Renal pelvis (tissue), 4 donors: ENCODE measurements around the gene HDAC4. TPM values are rescaled to one million over a fixed set of nuclear protein-coding genes. Genes with fewer than 3 reads are reported as not detected.

ENCODE experiments used
- DNase-seq: peaks from one replicate; pipeline ENCODE4 v3.0.0-alpha.2; 2013
- polyA plus RNA-seq, 3 donors: library from polyadenylated mRNA; unstranded; fragments of 120-200 nt; gene quantifications; one replicate each; pipeline ENCODE4 v1.2.1, GENCODE V29; 2013; ENCODE audit not compliant: insufficient read length in 3 of 3

The HDAC4 gene
- polyA plus RNA-seq, 3 donors = 13.7 to 23.9 (median 14.0) TPM

DNA sequence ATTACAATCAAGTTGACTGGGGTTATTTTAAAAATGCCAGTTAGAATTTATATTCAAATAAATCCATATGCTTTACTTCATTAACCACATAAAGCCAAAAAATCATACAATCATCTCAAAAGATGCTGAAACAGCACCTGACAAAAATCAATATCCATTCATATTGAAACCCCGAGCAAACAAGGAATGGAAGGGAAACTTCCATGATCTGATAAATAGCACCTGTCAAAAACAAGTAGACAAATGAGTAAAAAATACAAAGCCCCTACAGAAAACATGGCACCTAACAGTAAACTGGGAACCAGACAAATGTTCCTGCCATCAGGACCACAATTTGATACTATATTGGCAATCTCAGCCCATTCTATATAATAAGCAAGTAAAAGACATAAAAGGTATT lies 227.5 kb downstream of the HDAC4 start:
- DNase-seq = no peak

DNA sequence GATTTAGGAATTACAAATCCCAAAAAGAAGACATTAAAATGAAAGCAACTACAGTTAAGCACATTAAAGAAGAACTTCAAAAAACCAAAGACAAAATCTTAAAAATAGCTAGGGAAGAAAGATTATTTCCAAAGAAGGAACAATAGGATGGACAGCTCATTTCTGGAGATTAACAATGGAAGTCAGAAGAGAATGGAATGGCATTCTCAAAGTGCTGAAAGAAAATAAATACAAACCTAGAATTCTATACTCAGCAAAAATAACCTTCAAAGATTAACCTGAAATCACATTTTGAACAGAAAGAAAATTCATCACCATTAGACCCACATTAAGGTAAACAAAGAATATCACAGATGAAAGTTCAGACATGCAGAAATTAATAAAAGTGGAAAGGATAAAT lies 229.2 kb downstream of the HDAC4 start:
- DNase-seq = no peak

DNA sequence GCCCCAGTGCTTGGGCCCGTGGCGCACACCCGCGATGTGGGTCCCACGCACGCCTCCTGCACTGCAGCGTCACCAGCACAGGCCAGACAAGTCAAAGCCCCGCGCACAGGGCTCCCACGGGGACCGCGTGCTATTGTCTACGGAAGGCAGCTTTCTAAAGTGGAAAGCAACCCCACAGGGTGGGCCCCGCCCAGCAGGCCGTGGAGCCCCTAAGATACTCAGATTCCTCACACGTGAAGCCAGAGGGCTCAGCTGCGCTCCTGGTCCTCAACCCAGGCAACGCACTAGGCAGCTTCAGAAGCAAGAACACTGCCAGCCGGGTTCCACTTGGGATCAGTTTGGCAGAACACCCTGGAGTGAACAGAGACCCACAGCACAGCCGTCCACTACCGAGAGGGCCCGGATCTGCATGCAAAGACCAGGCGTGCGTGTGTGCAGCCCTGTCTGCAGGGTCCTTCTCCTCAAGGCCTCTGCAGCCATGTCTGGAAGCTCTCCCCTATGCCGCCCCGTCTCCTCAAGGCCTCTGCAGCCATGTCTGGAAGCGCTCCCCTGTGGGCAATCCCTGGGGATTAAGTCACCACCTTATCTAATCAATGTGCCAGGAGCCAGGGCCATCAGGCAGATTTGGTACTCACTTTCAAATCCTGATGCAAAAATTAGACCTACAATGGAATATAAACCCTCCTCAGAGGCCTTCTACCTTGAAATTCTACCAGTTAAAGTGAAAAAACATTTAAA lies 231.3 kb downstream of the HDAC4 start:
- no peak for DNase-seq

DNA sequence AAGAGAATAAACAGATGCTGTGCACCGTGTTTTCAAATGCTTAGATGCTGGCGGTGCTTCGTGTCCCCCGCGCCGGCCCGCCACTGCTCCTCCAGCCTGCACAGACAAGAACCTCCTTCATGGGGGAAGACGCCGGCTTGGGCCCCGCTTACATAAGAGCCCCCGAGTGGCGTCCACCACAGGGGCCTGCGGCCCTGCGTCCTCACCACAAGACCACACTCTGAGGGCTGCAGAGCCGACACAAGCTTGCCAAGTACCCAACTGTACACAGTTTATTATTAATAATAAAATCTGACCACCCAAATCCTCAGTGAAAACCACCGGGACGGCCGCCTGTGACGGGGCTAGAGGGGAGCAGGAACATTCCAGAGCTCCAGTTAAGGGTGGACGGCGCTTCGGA lies 232.2 kb downstream of the HDAC4 start:
- DNase-seq = no peak

DNA sequence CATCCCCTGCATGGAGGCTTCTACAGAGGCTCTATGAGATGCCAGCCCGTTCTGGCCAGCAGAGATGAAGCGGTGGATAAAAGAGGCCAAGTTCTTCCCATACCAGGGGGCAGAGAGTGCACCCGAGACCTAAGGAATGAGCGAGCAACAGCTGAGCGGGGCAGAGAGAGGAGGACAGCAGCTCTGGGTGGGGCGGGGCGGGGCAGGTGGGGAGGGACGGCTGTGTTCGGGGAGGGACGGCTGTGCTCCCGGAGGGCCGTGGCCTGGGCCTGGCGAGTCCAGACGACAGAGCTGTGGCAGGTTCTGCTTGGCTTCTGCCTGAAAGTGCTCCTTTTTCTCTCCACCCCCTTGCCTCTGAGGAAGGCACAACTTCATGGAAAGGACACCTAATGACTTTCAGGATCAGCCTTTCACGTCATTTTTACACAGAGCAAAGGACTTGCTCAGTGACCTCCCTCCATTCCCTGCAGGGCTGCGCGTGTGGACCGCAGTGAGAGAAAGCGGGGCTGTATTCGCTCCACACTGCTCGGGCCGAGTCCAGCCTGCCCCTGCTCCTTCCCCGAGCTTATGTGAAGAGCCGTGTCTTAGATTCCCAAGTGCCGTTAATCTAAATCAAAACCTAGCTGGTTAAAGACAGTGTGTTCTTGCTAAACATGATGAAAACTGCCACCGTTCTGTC lies 232.9 kb downstream of the HDAC4 start:
- DNase-seq = no peak

DNA sequence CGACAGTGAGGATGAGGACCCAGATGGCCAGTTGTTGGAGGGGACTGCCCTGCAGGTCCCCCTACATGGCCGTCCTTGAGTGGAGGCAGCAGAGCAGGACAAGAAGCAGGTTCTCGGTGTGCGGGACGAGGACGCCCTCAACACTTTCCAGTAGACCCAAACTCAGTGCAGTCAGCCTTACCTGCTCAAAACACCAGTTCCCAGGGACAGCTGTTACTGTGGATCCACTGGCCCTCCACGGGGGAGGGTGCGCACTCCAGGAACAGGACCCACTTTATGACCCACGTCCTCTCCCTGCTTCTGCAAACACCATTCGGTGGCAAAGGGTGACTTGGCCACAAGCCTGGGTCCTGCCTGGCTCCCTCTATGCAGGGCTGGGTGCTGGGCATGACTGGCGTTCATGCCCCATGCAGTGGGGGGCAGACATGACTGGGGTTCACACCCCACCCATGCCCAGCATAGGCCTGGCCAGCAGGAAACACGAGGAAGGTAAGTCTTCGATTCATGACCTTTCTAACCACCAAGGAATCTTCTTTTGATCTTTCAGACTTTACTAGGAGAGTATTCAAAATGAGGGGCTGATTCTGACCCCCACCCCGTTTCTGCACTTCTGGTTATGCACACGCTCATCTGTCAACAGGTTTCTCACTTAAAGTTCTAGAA lies 233.7 kb downstream of the HDAC4 start:
- DNase-seq = no peak

DNA sequence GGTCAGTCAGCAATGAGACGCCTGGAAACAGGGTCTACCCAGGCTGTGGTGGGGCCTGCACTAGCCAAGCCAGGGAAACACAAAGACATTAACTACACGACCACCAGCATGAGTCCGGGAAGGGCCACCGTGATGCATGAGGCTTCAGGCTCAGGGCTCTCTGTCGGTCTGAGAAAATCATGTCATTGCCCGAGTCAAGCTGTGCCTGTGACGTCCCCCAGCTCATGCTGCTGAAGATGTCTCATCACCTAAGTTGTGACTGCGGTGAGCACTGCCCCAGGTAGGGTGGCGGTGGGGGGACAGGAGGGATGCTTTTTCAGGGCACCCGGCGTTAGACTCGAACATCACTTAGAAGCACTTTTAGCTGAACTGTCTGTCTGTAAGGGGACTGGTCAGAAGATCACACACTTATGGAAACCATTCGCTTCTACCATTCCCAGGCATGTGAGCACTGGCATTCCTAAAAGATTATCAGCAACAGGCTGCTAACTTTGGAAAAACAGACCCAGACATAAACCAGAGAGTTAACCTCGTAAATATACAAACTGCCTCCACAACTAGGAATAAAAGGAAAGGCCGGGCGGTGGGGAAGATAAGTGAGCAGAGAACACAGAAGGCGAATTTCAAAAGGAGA lies 234.5 kb downstream of the HDAC4 start:
- no peak for DNase-seq

DNA sequence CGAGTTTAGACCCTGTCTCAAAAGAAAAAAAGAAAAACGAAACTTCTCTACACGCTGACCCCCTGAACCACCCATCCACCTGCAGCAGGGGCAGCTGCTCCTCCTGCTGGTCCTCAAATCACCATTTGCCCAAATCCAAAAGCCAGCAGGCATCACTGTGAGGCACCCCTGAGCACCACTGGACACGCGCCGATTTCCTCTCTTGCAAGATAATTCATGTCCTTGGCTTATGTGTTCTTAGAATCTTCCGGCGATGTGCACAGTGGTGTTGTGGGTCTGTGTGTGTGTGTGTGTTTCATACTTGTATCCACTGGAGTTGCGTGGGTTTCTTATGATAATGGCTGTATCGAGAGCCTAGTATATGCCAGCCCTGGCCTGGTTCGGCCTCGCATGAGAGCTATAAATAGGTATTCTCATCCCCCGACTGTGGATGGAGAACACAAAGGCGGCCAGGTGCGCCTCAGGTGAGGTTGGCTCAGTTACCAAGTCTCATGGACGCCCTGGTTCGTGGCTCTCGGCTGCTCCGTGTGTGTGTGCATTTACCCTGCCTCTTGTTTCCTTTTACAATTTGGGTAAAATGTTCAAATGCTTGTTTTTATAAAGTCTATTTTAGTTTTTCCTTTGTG lies 235.5 kb downstream of the HDAC4 start:
- DNase-seq = no peak

DNA sequence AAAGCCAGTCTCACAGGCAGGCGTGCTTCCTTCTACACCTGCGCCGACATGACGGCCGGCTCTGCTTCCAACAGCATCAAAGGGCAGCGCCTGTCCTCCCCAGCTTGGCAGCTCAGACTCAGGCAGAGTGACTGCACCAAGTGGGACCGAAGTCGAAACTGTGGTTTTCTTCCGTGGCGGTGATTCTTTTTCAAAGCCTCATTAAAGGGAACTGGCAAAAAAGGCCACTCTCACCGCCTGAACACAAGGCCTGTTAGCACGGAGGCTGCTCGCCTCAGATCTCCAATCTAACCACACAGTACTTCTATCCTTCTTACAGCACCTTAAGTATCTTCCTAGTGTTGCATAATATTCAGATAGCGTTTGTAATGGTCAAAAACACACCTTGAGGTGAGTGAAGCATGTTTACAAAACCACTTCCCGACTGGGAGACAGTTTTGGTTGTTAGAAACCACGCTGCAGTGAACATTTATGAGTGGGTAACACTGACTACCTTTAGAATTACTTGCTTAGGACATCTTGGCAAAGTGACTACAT lies 236.4 kb downstream of the HDAC4 start:
- DNase-seq = no peak

DNA sequence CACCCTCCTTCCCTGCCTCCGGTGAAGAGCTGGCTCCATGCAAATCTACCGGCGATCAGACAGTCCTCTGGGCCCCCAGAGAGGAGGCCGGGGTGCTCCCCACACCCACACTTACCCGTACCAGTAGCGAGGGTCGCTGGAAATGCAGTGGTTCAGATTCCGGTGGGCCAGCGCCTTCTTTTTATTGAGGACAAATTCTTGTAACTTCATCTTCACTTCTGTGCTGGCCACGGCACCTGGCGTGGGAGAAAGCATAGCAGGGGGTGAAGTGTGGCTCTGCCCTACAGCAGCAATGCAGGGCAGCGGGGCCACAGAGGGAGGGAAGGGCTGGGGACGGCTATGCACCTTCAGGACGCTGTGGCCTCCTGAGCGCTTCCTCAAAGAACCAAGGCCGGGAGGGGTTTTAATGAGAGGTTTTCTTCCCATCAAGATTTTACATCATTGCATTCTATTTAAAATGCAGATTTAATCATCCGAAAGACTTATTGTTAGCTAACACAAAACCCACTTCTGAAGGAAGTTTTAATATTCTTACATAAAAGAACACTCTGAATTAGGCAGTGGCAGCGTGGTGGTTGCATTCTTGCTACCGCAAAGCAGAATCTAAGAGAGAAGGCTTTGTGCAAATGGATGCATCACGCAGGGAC lies 237.0 kb downstream of the HDAC4 start:
- no peak for DNase-seq

DNA sequence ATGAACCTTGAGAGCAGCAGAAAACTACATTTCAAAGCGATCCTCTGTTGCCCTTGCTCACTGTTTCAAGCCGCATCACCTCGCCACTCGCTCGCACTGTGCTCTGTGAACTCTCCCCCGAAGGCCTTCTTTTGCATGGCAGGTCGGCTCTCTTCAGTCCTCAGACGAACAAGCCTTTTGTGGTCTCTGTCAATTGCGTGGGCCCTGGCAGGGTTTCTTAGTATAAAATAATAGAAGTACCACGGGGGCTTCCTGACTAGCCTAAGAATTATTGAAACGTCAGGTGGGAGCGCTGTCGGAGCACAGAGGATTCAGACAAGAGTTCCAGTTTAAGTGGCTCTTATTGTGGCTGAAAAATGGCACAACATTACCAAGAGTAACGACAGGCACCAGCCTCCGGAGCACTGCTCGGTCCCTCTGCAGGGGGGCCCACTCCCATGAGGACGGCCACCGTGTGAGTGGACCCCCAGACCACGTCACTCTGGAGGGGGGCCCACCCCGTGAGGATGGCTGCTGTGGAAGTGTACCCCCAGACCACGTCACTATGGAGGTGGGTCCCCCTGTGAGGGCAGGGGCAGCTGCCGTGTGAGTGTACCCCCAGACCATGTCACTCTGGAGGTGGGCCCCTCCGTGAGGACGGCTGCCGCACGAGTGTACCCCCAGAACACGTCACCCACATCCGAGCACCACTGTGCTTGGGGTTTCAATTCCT lies 237.7 kb downstream of the HDAC4 start:
- DNase-seq = no peak

DNA sequence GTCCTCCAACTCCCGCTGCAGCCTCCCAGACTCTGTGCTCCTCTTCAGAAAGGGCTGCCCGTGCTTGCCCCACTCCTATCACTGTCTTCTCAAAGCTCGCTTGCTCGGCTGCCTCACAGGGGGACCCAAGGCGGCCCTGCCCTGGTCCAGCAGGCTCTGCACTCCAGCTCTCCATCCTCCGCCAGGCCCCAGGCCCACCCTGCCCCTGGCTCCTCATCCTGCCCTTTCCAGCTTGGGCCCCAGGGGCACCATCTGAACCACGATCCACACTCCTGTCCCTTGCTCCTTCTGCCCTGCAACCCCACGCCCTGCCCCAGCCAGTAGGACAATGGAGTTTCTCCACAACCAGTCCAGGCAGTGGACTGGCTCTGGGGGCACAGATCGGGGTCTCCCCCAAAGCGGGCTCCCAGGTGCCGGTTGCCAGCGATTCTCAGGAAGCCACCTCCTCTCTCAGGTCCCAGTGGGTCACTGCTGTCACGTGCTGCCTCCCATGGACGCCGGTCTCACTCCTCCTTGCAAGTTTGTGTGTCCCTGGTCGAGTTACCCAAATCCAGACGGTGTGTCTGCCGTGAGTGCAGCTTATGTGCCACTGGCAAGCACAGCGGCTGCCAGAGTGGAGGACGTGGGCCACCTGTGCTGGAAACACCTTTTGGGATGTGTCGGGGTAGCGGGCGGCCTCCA lies 238.5 kb downstream of the HDAC4 start:
- no peak for DNase-seq

DNA sequence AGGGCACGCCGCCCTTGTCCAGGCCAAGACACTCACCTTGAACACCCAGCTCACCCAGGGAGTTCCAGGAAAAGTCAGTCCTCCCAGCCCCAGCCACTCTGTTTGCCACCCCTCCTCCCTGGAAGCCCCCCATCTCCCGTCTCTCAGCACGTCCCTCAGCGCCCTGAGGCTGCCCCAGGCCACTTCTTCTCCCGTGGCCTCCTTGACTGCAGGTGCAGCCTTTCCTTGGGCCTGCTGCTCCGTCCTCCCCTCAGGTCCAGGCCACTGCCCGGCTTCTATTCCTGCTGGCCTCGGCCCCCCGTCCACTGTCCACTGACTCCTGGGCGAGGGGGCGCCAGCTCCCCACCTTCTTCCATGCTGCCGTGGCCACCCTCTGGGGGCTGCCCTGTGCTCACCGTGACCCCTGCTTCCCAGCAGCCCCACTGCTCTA lies 239.1 kb downstream of the HDAC4 start:
- no peak for DNase-seq

DNA sequence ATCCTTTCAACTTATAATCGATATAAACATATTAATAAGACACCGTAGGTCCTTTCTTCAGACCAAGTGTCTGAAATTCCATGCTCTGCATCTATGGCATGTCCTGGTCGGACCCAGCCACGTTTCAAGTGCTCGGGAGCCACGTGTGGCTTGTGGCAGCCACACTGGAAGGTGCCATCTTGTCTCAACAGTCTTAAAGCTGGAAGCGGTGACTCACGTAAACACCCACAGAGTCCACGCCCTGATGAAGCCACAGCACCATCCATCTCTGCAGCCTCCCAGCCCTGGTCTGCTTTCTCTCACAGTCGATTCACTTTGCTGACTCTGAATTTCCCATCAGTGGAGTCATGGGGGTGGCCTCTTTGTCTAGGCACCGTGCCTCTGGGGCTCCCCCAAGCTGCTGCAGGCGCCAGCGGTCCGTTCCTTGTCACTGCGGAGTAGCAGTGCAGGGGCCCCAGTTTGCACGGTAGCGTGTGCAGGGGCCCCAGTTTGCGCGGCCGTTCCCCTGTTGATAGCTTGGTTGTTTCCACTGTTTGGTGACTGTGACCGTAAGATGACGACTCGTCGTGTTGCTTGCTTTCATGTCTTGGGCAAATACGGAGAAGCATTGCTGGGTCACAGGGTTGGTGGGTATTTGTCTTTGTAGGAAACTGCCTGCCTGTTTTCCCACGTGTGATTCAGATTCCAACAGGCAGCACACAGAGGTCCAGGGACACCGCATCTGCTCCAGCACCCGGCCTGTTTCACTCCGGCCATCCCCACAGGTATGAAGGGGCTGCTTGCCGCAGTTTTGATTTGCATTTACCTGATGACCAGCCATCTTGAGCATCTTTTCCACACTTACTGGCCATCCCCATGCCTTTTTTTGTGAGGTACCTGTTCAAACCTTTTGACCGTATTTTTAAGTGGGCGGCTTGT lies 240.3 kb downstream of the HDAC4 start:
- DNase-seq = no peak

DNA sequence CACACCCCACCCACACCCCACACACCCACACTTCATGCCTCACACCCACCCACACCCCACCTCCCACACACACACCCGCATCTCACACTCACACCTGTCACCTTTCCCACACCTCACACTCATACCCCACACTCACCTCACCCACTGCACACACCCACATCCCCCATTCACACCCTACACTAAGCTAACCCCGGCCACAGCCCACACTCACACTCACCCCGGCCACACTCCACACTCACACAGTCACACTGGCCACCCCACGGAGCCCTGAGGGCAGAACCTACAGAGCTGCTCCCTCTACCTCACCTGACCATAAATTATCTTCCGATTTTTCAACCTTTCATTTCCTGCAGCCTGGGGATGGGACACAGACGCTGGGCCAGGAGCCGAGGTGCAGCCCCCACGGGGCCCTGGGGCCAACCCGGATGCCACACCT lies 241.3 kb downstream of the HDAC4 start:
- DNase-seq = no peak

DNA sequence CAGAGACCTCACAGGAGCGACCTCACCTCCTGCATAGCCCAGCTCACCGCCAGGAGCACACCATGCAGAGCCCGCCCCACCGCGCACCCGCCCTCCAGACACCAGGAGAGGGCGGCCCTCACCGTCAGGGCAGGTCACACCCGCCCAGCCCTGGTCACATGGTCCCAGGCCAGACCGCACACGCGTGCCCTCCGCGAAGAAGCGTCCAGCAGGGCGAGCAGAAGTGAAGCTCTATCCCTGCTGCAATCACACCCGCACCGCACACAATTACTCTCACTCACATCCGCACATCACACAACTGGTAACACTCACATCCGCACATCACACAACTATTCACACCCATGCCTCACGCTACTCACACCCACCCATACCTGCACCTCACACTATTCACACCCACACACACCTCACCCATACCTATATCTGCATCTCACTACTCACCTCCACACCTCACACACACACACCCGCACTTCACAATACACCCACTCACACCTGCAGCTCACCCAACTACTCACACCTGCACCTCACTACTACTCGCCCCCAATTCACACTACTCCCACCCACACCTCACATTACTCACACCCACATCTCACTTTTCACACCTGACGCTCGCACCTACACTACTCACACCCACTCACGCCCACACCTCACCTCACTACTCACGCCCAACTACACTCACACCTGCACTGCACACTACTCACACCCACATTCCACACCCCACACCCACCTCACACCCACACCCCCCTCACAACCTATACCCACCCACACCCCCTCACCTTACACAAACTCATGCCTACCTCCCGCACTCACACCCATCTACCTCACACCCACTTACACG lies 242.0 kb downstream of the HDAC4 start:
- no peak for DNase-seq

DNA sequence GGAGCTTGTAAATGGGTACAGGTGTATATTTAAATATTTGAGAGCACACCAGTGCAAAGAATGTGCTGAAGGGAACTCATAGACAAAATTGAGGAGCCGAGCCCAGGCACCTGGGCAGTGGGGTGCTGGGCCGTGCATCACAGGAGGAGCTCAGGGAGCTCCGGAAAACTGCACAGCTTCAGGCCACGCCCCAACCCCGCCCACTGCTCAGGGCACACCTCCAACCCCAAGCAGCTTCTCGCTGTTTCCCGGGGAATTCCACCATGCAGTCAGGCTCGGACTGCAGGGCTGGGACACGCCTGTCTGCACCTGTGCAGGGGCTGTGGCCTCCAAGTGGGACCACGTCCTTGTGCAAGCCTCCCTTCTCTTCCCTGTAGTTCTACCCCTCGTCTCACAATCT lies 243.0 kb downstream of the HDAC4 start:
- DNase-seq = peak; percentile 15

DNA sequence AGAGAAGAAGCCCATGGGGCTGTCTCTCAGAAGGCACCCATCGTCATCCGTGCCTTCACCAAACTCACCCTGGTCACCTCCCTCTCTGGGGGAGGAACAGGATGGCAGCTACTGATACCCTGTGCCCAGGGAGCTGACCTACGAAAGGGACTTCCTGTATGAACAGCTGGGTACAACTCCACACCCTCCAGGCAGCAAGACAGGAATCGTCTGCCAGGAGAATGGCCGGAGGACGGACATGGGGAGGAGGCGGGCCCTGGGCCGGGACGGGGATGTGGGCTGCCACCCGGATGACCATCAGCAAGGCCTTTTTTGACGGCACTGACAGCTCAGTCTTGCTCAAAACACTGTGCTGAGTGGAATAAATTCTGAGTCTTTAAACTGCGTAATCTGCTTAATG lies 243.6 kb downstream of the HDAC4 start:
- DNase-seq = no peak
